ENCODE measurements around the gene TPX2.

DNA sequence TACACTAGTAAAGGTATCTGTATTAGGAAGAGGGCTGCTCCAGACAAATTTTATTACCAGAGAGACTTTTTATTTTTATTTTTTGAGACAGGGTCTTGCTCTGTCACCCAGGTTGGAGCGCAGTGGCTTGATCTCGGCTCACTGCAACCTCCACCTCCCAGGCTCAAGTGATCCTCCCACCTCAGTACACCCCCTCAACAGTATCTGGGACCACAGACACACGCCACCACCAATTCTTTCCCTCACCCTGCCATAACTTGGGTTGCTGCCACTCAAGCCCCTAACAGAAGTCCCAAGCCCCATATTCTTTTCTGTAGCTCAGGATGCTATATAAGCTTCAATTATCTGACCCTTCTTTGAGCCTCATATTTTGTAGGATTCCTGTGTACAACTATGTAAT is 23.3 kb upstream of the TPX2 start:
- TF ChIP-seq CTCF (IDR thresholded peaks at IDR 0.05) (no peak), POLR2A (IDR thresholded peaks at IDR 0.05) (no peak)
